ENCODE results near the gene VAT1L.

- TF ChIP-seq CTCF (IDR thresholded peaks at IDR 0.05), result no peak
- no peak for TF ChIP-seq POLR2A (IDR thresholded peaks at IDR 0.05; ENCODE audit: low read depth)
- no peak for TF ChIP-seq EP300 (IDR thresholded peaks at IDR 0.05)
Observed at GRCh38 chr16:77759821-77760220, 28.5 kb upstream of the VAT1L start.
